ENCODE data around the gene LUC7L.
A peak's percentile ranks its signal among the peaks of the same experiment; 100 is the strongest.
"Not testable (repeated sequence)": the region's sequence is repeated elsewhere in the genome, so short reads cannot be mapped to it uniquely, and the experiment has no call there.

Gene LUC7L

DNA sequence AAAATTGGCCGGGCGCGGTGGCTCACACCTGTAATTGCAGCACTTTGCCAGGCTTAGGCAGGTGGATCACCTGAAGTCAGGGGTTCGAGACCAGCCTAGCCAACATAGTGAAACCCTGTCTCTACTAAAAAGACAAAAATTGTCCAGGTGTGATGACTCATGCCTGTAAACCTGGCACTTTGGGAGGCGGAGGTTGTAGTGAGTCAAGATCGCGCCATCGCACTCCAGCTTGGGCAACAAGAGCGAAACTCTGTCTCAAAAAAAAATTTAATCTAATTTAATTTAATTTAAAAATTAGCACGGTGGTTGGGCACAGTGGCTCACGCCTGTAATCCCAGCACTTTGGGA, 50.6 kb downstream of the LUC7L start:
- DNase-seq = no peak

DNA sequence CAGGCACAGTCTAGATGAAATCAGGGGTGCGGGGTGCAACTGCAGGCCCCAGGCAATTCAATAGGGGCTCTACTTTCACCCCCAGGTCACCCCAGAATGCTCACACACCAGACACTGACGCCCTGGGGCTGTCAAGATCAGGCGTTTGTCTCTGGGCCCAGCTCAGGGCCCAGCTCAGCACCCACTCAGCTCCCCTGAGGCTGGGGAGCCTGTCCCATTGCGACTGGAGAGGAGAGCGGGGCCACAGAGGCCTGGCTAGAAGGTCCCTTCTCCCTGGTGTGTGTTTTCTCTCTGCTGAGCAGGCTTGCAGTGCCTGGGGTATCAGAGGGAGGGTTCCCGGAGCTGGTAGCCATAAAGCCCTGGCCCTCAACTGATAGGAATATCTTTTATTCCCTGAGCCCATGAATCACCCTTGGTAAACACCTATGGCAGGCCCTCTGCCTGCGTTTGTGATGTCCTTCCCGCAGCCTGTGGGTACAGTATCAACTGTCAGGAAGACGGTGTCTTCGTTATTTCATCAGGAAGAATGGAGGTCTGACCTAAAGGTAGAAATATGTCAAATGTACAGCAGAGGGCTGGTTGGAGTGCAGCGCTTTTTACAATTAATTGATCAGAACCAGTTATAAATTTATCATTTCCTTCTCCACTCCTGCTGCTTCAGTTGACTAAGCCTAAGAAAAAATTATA, 51.1 kb downstream of the LUC7L start:
- no peak for DNase-seq

DNA sequence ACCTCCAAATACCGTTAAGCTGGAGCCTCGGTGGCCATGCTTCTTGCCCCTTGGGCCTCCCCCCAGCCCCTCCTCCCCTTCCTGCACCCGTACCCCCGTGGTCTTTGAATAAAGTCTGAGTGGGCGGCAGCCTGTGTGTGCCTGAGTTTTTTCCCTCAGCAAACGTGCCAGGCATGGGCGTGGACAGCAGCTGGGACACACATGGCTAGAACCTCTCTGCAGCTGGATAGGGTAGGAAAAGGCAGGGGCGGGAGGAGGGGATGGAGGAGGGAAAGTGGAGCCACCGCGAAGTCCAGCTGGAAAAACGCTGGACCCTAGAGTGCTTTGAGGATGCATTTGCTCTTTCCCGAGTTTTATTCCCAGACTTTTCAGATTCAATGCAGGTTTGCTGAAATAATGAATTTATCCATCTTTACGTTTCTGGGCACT, 51.8 kb downstream of the LUC7L start:
- DNase-seq = no peak

DNA sequence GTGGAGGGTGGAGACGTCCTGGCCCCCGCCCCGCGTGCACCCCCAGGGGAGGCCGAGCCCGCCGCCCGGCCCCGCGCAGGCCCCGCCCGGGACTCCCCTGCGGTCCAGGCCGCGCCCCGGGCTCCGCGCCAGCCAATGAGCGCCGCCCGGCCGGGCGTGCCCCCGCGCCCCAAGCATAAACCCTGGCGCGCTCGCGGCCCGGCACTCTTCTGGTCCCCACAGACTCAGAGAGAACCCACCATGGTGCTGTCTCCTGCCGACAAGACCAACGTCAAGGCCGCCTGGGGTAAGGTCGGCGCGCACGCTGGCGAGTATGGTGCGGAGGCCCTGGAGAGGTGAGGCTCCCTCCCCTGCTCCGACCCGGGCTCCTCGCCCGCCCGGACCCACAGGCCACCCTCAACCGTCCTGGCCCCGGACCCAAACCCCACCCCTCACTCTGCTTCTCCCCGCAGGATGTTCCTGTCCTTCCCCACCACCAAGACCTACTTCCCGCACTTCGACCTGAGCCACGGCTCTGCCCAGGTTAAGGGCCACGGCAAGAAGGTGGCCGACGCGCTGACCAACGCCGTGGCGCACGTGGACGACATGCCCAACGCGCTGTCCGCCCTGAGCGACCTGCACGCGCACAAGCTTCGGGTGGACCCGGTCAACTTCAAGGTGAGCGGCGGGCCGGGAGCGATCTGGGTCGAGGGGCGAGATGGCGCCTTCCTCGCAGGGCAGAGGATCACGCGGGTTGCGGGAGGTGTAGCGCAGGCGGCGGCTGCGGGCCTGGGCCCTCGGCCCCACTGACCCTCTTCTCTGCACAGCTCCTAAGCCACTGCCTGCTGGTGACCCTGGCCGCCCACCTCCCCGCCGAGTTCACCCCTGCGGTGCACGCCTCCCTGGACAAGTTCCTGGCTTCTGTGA, 52.5 kb downstream of the LUC7L start, which contains the start of gene HBA1:
TSS of gene HBA1 (plus strand) at position 204 of the 906 bp plus-strand sequence. CDS start at position 241, 37 bp downstream.
- not testable (repeated sequence) for DNase-seq

DNA sequence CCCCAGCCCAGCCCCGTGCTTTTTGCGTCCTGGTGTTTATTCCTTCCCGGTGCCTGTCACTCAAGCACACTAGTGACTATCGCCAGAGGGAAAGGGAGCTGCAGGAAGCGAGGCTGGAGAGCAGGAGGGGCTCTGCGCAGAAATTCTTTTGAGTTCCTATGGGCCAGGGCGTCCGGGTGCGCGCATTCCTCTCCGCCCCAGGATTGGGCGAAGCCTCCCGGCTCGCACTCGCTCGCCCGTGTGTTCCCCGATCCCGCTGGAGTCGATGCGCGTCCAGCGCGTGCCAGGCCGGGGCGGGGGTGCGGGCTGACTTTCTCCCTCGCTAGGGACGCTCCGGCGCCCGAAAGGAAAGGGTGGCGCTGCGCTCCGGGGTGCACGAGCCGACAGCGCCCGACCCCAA, 53.2 kb downstream of the LUC7L start:
- not testable (repeated sequence) for DNase-seq

DNA sequence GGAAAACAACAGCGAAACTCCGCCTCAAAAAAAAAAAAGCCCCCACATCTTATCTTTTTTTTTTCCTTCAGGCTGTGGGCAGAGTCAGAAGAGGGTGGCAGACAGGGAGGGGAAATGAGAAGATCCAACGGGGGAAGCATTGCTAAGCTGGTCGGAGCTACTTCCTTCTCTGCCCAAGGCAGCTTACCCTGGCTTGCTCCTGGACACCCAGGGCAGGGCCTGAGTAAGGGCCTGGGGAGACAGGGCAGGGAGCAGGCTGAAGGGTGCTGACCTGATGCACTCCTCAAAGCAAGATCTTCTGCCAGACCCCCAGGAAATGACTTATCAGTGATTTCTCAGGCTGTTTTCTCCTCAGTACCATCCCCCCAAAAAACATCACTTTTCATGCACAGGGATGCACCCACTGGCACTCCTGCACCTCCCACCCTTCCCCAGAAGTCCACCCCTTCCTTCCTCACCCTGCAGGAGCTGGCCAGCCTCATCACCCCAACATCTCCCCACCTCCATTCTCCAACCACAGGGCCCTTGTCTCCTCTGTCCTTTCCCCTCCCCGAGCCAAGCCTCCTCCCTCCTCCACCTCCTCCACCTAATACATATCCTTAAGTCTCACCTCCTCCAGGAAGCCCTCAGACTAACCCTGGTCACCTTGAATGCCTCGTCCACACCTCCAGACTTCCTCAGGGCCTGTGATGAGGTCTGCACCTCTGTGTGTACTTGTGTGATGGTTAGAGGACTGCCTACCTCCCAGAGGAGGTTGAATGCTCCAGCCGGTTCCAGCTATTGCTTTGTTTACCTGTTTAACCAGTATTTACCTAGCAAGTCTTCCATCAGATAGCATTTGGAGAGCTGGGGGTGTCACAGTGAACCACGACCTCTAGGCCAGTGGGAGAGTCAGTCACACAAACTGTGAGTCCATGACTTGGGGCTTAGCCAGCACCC, 54.0 kb downstream of the LUC7L start:
- no peak for DNase-seq

DNA sequence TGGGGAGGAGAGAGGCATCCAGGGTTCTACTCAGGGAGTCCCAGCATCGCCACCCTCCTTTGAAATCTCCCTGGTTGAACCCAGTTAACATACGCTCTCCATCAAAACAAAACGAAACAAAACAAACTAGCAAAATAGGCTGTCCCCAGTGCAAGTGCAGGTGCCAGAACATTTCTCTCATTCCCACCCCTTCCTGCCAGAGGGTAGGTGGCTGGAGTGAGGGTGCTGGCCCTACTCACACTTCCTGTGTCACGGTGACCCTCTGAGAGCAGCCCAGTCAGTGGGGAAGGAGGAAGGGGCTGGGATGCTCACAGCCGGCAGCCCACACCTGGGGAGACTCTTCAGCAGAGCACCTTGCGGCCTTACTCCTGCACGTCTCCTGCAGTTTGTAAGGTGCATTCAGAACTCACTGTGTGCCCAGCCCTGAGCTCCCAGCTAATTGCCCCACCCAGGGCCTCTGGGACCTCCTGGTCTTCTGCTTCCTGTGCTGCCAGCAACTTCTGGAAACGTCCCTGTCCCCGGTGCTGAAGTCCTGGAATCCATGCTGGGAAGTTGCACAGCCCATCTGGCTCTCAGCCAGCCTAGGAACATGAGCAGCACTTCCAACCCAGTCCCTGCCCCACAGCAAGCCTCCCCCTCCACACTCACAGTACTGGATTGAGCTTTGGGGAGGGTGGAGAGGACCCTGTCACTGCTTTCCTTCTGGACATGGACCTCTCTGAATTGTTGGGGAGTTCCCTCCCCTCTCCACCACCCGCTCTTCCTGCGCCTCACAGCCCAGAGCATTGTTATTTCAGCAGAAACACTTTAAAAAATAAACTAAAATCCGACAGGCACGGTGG, 55.1 kb downstream of the LUC7L start:
- not testable (repeated sequence) for DNase-seq

DNA sequence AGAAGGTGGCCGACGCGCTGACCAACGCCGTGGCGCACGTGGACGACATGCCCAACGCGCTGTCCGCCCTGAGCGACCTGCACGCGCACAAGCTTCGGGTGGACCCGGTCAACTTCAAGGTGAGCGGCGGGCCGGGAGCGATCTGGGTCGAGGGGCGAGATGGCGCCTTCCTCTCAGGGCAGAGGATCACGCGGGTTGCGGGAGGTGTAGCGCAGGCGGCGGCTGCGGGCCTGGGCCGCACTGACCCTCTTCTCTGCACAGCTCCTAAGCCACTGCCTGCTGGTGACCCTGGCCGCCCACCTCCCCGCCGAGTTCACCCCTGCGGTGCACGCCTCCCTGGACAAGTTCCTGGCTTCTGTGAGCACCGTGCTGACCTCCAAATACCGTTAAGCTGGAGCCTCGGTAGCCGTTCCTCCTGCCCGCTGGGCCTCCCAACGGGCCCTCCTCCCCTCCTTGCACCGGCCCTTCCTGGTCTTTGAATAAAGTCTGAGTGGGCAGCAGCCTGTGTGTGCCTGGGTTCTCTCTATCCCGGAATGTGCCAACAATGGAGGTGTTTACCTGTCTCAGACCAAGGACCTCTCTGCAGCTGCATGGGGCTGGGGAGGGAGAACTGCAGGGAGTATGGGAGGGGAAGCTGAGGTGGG, 55.9 kb downstream of the LUC7L start:
- DNase-seq = not testable (repeated sequence)

DNA sequence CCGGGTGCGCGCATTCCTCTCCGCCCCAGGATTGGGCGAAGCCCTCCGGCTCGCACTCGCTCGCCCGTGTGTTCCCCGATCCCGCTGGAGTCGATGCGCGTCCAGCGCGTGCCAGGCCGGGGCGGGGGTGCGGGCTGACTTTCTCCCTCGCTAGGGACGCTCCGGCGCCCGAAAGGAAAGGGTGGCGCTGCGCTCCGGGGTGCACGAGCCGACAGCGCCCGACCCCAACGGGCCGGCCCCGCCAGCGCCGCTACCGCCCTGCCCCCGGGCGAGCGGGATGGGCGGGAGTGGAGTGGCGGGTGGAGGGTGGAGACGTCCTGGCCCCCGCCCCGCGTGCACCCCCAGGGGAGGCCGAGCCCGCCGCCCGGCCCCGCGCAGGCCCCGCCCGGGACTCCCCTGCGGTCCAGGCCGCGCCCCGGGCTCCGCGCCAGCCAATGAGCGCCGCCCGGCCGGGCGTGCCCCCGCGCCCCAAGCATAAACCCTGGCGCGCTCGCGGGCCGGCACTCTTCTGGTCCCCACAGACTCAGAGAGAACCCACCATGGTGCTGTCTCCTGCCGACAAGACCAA, 56.8 kb downstream of the LUC7L start, which contains the start of gene HBA2:
TSS of gene HBA2 (plus strand) at position 503 of the 568 bp plus-strand sequence. CDS start at position 540, 37 bp downstream.
- not testable (repeated sequence) for DNase-seq

DNA sequence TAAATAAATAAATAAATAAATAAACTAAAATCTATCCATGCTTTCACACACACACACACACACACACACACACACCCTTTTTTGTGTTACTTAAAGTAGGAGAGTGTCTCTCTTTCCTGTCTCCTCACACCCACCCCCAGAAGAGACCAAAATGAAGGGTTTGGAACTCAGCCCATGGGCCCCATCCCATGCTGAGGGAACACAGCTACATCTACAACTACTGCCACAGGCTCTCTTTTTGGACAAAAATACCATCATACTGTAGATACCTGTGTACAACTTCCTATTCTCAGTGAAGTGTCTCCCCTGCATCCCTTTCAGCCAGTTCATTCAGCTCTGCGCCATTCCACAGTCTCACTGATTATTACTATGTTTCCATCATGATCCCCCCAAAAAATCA, 58.5 kb downstream of the LUC7L start:
- no peak for DNase-seq

DNA sequence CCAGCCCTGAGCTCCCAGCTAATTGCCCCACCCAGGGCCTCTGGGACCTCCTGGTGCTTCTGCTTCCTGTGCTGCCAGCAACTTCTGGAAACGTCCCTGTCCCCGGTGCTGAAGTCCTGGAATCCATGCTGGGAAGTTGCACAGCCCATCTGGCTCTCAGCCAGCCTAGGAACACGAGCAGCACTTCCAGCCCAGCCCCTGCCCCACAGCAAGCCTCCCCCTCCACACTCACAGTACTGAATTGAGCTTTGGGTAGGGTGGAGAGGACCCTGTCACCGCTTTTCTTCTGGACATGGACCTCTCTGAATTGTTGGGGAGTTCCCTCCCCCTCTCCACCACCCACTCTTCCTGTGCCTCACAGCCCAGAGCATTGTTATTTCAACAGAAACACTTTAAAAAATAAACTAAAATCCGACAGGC, 59.2 kb downstream of the LUC7L start:
- not testable (repeated sequence) for DNase-seq

DNA sequence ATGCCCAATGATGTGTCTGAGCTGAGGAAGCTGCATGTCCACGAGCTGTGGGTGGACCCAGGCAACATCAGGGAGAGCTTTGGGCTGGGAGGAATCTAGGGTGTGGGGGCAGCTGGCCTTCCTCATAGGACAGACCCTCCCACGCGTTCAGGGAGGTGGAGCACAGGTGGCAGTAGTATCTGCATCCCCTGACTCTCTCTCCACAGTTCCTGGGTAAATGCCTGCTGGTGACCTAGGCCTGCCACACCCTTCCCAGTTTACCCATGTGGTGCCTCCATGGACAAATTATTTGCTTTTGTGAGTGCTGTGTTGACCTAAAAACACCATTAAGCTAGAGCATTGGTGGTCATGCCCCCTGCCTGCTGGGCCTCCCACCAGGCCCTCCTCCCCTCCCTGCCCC, 60.2 kb downstream of the LUC7L start:
- DNase-seq = no peak

DNA sequence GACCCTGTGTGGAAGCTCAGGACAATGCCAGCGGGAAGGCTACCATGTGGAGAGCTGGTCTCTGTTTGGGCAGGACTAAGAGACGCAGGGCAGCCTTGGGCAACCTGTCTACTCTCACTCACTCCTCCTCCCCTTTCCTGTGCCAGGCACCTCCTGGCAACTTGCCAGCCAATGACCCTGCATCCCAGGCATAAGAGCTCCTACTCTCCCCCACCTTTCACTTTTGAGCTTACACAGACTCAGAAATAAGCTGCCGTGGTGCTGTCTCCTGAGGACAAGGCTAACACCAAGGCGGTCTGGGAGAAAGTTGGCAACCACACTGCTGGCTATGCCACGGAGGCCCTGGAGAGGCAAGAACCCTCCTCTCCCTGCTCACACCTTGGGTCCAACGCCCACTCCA, 60.8 kb downstream of the LUC7L start:
- DNase-seq = no peak

DNA sequence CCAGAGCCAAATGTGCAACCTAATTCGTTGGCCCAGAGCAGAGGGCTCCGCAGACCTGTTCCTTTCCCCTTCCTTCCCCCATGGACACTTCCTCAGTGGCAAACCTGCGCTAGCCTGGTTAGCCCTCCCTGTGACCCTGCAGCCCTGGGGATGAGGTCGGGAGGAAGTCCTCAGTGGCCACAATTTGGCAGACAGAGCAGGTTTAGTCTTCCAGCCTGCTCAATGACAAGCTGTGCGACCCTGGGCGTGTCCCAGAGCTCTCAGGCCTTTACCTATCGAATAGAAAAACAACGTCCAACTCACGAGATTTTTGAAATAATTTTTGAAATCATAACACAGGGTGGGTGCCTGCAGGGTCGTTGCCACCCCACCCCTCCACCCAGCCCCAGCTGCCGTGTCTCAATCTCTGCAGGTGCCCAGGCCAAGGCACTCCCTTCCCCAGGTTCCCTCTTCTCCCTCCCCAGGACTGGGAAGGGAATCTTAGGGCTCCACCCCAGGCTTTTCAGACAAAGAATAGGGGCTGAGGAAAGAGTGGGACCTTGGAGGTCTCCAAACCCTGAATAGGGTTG, 62.0 kb downstream of the LUC7L start:
- DNase-seq = no peak

DNA sequence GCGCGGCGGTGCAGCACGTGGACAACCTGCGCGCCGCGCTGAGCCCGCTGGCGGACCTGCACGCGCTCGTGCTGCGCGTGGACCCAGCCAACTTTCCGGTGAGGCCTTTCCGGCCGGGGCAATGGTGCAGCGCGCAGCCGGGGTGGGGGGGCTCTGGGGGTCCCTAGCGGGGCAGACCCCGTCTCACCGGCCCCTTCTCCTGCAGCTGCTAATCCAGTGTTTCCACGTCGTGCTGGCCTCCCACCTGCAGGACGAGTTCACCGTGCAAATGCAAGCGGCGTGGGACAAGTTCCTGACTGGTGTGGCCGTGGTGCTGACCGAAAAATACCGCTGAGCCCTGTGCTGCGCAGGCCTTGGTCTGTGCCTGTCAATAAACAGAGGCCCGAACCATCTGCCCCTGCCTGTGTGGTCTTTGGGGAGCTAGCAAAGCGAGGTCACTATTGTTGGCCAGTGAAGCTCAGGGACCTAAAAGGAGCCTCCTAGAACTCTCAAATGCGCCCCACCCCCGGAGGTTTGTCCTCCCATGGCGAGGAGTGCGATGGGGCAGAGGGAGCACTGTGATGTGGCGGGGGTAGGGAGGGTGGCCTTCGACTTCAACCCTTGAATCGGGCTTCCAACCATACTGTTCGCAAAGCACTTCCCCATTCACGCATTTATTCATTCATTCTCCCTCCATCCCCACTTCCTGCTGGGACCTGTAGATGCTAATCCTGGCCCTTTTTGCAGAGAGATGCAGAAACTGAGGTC, 62.7 kb downstream of the LUC7L start:
- DNase-seq = no peak

DNA sequence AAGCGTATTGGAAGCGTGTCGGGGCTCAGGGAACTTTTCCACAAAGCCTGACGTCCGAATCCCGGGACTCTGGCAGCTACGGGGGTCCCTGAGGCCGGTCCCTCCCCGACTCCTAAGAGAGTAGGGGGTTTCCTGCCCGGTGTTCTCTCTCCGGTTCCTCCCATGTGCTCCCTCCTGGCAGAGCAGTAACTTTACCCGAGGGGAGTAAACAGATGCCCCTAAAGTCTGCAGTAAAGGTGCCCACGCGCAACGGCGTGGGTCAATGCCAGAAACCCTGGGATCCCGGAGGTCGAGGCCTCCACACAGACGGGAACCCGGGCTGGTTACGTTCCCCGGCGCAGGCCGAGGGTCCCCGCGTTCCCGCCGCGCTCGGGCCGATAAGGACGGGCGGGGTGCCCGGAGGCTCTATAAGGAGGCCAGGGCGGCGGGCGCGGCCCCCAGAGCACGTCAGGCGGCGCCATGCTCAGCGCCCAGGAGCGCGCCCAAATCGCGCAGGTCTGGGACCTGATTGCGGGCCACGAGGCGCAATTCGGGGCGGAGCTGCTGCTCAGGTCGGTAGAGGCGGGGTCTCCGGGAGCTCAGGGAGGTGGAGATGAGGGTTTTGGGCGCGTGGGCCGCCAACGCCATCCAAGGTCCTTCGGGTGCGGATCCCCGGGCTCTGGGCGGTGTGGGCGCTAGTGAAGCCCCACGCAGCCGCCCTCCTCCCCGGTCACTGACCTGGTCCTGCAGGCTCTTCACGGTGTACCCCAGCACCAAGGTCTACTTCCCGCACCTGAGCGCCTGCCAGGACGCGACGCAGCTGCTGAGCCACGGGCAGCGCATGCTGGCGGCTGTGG, 63.5 kb downstream of the LUC7L start, which contains the start of gene HBM:
TSS of gene HBM (plus strand) at position 440 of the 836 bp plus-strand sequence. CDS start at position 460, 20 bp downstream.
- no peak for DNase-seq

DNA sequence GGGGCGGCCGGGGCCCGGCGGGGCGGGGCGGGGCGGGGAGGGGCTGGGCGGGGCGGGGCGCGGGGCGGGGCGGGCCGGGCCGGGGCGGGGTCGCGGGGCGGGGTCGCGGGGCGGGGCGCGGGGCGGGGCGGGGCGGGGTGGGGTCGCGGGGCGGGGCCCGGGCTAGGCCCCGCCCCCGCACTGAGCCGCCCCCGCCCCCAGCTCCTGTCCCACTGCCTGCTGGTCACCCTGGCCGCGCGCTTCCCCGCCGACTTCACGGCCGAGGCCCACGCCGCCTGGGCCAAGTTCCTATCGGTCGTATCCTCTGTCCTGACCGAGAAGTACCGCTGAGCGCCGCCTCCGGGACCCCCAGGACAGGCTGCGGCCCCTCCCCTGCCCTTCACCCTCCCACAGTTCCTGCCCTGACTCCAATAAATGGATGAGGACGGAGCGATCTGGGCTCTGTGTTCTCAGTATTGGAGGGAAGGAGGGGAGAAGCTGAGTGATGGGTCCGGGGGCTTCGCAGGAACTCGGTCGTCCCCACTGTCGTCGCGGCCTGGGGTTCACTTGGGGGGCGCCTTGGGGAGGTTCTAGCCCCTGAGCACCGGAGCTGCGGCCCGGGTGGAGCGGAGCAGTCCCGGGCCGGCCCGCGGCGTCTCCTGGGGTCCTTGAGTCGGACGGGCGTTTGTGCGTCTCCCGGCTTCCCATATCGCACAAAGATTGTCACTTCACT, 64.3 kb downstream of the LUC7L start:
- DNase-seq = peak; percentile 18
